ENCODE results near the gene ATG9B. TPM values are rescaled to one million over a fixed set of nuclear protein-coding genes. Genes with fewer than 3 reads are reported as not detected.
A peak's percentile ranks its signal among the peaks of the same experiment; 100 is the strongest.

Gene ATG9B
- total and polyA plus RNA-seq, 2 of the 13 experiments (the other 11 are each of a cell fraction or from before 2014, with no cell fraction given) = 0.24 TPM; not detected in 1

DNA sequence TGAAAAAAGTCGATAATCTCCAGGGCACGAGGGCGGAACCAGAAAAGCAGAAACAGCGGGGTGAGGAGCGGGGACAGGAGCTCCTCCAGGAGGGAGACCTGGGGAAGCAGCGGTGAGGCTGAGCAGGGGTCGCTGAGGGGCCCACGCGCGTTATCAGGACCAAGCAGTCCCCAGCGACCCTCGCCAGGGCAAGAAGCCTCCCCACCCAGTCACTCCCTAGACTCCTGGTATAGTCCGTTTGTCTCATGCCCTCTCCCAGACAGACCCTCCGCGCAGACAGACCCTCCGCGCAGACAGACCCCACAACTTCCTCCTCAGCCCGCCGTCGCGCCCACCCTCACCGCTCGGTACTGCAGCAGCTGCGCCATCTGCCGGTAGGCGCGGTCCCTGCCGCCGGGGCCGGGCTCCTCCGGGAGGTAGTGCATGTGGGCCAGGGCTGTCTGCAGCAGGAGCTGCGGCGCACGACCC is 6.3 kb downstream of the ATG9B start (continued):
- TF ChIP-seq, protein P1, sequence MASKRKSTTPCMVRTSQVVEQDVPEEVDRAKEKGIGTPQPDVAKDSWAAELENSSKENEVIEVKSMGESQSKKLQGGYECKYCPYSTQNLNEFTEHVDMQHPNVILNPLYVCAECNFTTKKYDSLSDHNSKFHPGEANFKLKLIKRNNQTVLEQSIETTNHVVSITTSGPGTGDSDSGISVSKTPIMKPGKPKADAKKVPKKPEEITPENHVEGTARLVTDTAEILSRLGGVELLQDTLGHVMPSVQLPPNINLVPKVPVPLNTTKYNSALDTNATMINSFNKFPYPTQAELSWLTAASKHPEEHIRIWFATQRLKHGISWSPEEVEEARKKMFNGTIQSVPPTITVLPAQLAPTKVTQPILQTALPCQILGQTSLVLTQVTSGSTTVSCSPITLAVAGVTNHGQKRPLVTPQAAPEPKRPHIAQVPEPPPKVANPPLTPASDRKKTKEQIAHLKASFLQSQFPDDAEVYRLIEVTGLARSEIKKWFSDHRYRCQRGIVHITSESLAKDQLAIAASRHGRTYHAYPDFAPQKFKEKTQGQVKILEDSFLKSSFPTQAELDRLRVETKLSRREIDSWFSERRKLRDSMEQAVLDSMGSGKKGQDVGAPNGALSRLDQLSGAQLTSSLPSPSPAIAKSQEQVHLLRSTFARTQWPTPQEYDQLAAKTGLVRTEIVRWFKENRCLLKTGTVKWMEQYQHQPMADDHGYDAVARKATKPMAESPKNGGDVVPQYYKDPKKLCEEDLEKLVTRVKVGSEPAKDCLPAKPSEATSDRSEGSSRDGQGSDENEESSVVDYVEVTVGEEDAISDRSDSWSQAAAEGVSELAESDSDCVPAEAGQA (IDR thresholded peaks at IDR 0.05; ENCODE audit: low read depth) = no peak
- TF ChIP-seq, protein P1 (CRISPR knock-in tag; IDR thresholded peaks at IDR 0.05; ENCODE audit: borderline replicate concordance) = no peak
- TF ChIP-seq ARNT (IDR thresholded peaks at IDR 0.05) = no peak
- TF ChIP-seq ZNF589 (CRISPR knock-in tag; conservative IDR thresholded peaks at IDR 0.05) = no peak
- TF ChIP-seq ZC3H13 (CRISPR knock-in tag; IDR thresholded peaks at IDR 0.05) = no peak; the same call in 1 of the 2 replicates
- no peak for TF ChIP-seq ETV6 (CRISPR knock-in tag; conservative IDR thresholded peaks at IDR 0.05)
- no peak for TF ChIP-seq ZNF101 (CRISPR knock-in tag; IDR thresholded peaks at IDR 0.05; ENCODE audit: borderline replicate concordance, low read depth)
- TF ChIP-seq, protein P2, sequence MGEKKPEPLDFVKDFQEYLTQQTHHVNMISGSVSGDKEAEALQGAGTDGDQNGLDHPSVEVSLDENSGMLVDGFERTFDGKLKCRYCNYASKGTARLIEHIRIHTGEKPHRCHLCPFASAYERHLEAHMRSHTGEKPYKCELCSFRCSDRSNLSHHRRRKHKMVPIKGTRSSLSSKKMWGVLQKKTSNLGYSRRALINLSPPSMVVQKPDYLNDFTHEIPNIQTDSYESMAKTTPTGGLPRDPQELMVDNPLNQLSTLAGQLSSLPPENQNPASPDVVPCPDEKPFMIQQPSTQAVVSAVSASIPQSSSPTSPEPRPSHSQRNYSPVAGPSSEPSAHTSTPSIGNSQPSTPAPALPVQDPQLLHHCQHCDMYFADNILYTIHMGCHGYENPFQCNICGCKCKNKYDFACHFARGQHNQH (CRISPR knock-in tag; IDR thresholded peaks at IDR 0.05) = no peak
- no peak for TF ChIP-seq HNF4G (IDR thresholded peaks at IDR 0.05; ENCODE audit: borderline replicate concordance, low read depth, low read length)
- TF ChIP-seq HNF4G (CRISPR knock-in tag; IDR thresholded peaks at IDR 0.05; ENCODE audit: borderline replicate concordance, low read depth) = no peak
- TF ChIP-seq ZNF484 (CRISPR knock-in tag; IDR thresholded peaks at IDR 0.05; ENCODE audit: borderline replicate concordance, low read depth) = no peak
- TF ChIP-seq FOXO1 (CRISPR knock-in tag; IDR thresholded peaks at IDR 0.05) = no peak
- no peak for TF ChIP-seq KLF13 (CRISPR knock-in tag; IDR thresholded peaks at IDR 0.05)
- TF ChIP-seq CHD4 (IDR thresholded peaks at IDR 0.05; ENCODE audit: borderline replicate concordance, low read length) = no peak
- peak; percentile 81; the same call in 1 of the 2 replicates for TF ChIP-seq ZNF572 (CRISPR knock-in tag; IDR thresholded peaks at IDR 0.05)
- no peak for TF ChIP-seq HOXD1 (CRISPR knock-in tag; IDR thresholded peaks at IDR 0.05)
- TF ChIP-seq RFX3 (CRISPR knock-in tag; IDR thresholded peaks at IDR 0.05) = no peak
- no peak for TF ChIP-seq MLLT10 (CRISPR knock-in tag; IDR thresholded peaks at IDR 0.05)
- no peak for TF ChIP-seq PCBP2 (optimal IDR thresholded peaks at IDR 0.05; ENCODE audit: low read depth, low read length, poor library complexity, severe bottlenecking)
- TF ChIP-seq NCOA5 (CRISPR knock-in tag; IDR thresholded peaks at IDR 0.05) = no peak
- TF ChIP-seq, protein P3, sequence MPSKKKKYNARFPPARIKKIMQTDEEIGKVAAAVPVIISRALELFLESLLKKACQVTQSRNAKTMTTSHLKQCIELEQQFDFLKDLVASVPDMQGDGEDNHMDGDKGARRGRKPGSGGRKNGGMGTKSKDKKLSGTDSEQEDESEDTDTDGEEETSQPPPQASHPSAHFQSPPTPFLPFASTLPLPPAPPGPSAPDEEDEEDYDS (CRISPR knock-in tag; IDR thresholded peaks at IDR 0.05) = no peak
- TF ChIP-seq ZNF761 (CRISPR knock-in tag; conservative IDR thresholded peaks at IDR 0.05) = no peak
- TF ChIP-seq ZNF660 (CRISPR knock-in tag; IDR thresholded peaks at IDR 0.05; ENCODE audit: borderline replicate concordance, low read depth) = no peak
- TF ChIP-seq, protein P4, sequence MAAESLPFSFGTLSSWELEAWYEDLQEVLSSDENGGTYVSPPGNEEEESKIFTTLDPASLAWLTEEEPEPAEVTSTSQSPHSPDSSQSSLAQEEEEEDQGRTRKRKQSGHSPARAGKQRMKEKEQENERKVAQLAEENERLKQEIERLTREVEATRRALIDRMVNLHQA (CRISPR knock-in tag; IDR thresholded peaks at IDR 0.05) = no peak
- no peak for TF ChIP-seq SSRP1 (CRISPR knock-in tag; IDR thresholded peaks at IDR 0.05)
- no peak for TF ChIP-seq SMAD3 (CRISPR knock-in tag; IDR thresholded peaks at IDR 0.05)
